OCI-LY3 (cell line): Measurements from ENCODE around the gene APOBEC3B.
A peak's percentile ranks its signal among the peaks of the same experiment; 100 is the strongest.
"Not testable (repeated sequence)": the region's sequence is repeated elsewhere in the genome, so short reads cannot be mapped to it uniquely, and the experiment has no call there.

Experiments used
- H2AFZ ChIP-seq: fragments of 200-600, 300-600 bp; shearing (Covaris generic); 2 replicates; pipeline ENCODE4 v1.6.0; 2014; ENCODE audit warnings: antibody characterized with exemption, low read depth, low read length
- H3K27ac ChIP-seq: fragments of 200-600, 300-600 bp; sonication (generic); 2 replicates; pipeline ENCODE4 v1.5.1; 2014; ENCODE audit warnings: mild to moderate bottlenecking, low read length, moderate library complexity, mixed read lengths
- H3K27me3 ChIP-seq: fragments of 200-600, 300-600 bp; sonication (generic); 2 replicates; pipeline ENCODE4 v1.6.1; 2014; ENCODE audit warnings: low read depth, low read length, mixed read lengths
- H3K36me3 ChIP-seq: fragments of 200-600, 300-600 bp; sonication (generic); replicated peaks from 2 replicates; pipeline ENCODE3; 2014; ENCODE audit warnings: low read depth, low read length, mixed read lengths
- H3K4me1 ChIP-seq: fragments of 300-600, 200-600 bp; sonication (generic); 2 replicates; pipeline ENCODE4 v1.6.1; 2014; ENCODE audit warnings: low read length, mixed read lengths
- H3K4me2 ChIP-seq: fragments of 200-600, 300-600 bp; sonication (generic); 2 replicates; pipeline ENCODE4 v1.6.1; 2014; ENCODE audit warnings: low read length, mixed read lengths
- H3K4me3 ChIP-seq: fragments of 300-600, 200-600 bp; sonication (generic); 2 replicates; pipeline ENCODE4 v1.5.1; 2014; ENCODE audit warnings: antibody characterized with exemption, mild to moderate bottlenecking, low read length, moderate library complexity
- H3K79me2 ChIP-seq: fragments of 300-600, 200-600 bp; shearing (Covaris generic); 2 replicates; pipeline ENCODE4 v1.6.1; 2014; ENCODE audit warnings: mild to moderate bottlenecking, low read length, mixed read lengths
- H3K9ac ChIP-seq: fragments of 300-600, 200-600 bp; shearing (Covaris generic); 2 replicates; pipeline ENCODE4 v1.6.0; 2014; ENCODE audit warnings: mild to moderate bottlenecking, low read length, moderate library complexity
- H3K9me3 ChIP-seq: fragments of 200-600, 300-600 bp; shearing (Covaris generic); 2 replicates; pipeline ENCODE4 v1.6.1; 2014; ENCODE audit warnings: low read length, mixed read lengths; ENCODE audit not compliant: insufficient read depth
- H4K20me1 ChIP-seq: fragments of 200-600, 300-600 bp; sonication (generic); 2 replicates; pipeline ENCODE4 v1.6.1; 2016; ENCODE audit warnings: low read length, mixed read lengths; ENCODE audit not compliant: insufficient read depth
- EZH2phosphoT487 ChIP-seq: fragments of 200-600 bp; shearing (Covaris generic); IDR thresholded peaks from 2 replicates; pipeline ENCODE4 v1.6.1; 2018; ENCODE audit warnings: antibody characterized with exemption, mixed run types, low read depth
- TF ChIP-seq, protein P1 (sequence below): fragments of 200-600, 300-600 bp; sonication (generic); IDR thresholded peaks from 2 replicates; pipeline ENCODE4 v1.5.1; 2014; ENCODE audit warnings: antibody characterized with exemption, low read length, low read depth

Gene APOBEC3B

DNA sequence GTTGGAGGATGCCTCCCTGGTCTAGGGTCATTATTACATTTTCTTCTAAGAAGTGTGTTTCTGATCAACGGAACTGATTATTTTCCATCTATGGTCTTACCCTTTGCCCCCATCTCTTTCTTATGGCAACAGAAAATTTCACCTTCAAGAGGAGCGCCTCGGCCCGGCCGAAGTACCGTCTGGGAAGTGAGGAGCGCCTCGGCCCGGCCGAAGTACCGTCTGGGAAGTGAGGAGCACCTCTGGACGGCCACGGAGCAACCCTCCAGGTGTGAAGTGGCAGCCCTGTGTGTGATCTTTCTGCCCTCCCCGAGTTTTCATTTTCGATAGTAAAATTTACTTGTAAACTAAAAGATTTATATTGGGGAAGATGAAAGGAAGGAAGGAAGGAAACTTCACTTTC is 28.8 kb downstream of the APOBEC3B start:
- Histone ChIP-seq H3K4me2 (no peak overlapping the region), H3K9ac (no peak overlapping the region), H2AFZ (no peak overlapping the region)

DNA sequence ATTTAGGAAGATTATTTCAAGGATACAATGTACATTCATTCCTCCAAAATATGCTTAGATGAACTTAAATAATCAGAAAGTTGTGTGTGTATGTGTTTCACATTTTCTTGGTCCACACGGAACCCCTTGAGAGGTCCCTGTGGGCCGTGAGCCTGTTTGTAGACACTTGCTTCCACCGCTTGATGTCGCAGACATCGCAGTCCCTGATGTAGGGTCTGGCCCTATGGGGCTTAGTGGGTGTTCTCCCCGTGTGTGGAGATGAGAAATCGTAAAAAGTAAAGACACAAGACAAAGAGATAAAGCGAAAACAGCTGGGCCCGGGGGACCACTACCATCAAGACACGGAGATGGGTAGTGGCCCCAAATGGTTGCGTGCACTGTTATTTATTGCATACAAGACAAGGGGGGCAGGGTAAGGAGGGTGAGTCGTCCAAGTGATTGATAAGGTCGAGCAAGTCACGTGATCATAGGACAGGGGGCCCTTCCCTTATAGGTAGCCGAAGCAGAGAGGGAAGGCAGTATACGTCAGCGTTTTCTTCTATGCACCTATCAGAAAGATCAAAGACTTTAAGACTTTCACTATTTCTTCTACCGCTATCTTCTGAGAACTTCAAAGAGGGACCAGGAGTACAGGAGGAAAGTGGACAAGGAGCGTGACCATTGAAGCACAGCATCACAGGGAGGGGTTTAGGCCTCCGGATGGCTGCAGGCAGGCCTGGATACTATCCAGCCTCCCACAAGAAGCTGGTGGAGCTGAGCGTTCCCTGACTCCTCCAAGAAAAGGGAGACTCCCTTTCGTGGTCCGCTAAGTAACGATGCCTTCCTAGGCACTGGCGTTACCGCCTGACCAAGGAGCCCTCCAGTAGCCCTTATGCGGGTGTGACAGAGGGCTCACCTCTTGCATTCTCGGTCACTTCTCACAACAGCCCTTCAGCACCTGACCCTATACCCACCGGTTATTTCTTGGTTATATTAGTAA is 30.7 kb downstream of the APOBEC3B start:
- TF ChIP-seq, protein P1, sequence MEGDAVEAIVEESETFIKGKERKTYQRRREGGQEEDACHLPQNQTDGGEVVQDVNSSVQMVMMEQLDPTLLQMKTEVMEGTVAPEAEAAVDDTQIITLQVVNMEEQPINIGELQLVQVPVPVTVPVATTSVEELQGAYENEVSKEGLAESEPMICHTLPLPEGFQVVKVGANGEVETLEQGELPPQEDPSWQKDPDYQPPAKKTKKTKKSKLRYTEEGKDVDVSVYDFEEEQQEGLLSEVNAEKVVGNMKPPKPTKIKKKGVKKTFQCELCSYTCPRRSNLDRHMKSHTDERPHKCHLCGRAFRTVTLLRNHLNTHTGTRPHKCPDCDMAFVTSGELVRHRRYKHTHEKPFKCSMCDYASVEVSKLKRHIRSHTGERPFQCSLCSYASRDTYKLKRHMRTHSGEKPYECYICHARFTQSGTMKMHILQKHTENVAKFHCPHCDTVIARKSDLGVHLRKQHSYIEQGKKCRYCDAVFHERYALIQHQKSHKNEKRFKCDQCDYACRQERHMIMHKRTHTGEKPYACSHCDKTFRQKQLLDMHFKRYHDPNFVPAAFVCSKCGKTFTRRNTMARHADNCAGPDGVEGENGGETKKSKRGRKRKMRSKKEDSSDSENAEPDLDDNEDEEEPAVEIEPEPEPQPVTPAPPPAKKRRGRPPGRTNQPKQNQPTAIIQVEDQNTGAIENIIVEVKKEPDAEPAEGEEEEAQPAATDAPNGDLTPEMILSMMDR = no peak
- TF ChIP-seq EZH2phosphoT487 = no peak
- peaks cover 3% of the 10 kb centered on the region; the same call in 1 of the 2 replicates for H3K27me3 ChIP-seq
- H3K4me1 ChIP-seq = peaks cover 13% of the 10 kb centered on the region; the same call in 1 of the 2 replicates
- no peaks in the 10 kb centered on the region for H3K9me3 ChIP-seq
- no peak overlapping the region for H3K4me2 ChIP-seq
- peaks cover 5% of the 10 kb centered on the region; the same call in 1 of the 2 replicates for H3K79me2 ChIP-seq
- no peak overlapping the region for H3K4me3 ChIP-seq
- no peak overlapping the region for H2AFZ ChIP-seq
- H4K20me1 ChIP-seq = no peaks in the 10 kb centered on the region
- no peak overlapping the region for H3K27ac ChIP-seq
- no peak overlapping the region for H3K9ac ChIP-seq
- H3K36me3 ChIP-seq = no peaks in the 10 kb centered on the region

More for the DNA sequence above, 28.8 kb downstream of the APOBEC3B start:
- no peak for TF ChIP-seq EZH2phosphoT487
- TF ChIP-seq, protein P1 = no peak
- no peak overlapping the region for H3K27ac ChIP-seq
- H3K27me3 ChIP-seq = peaks cover 3% of the 10 kb centered on the region; the same call in 1 of the 2 replicates
- peaks cover 5% of the 10 kb centered on the region; the same call in 1 of the 2 replicates for H3K79me2 ChIP-seq
- H3K9me3 ChIP-seq = no peaks in the 10 kb centered on the region
- peaks cover 13% of the 10 kb centered on the region; the same call in 1 of the 2 replicates for H3K4me1 ChIP-seq
- H3K4me3 ChIP-seq = no peak overlapping the region
- no peaks in the 10 kb centered on the region for H3K36me3 ChIP-seq
- no peaks in the 10 kb centered on the region for H4K20me1 ChIP-seq

DNA sequence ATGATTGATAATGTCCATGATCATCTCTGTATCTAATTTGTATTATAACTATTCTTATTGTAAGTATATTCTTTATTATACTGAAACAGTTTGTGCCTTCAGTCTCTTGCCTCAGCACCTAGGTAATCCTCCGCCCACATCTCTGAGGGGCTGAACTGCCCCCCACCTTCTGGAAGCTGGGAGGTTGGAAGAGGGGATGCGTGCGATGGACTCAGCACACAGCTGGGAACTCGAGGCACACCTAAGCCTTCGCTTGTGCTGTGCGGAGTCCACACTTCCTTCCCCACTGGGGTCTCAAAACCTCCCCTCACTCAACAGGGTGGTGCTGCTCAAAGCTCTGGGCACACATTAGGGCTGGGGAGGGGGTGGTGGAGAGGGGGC is 31.4 kb downstream of the APOBEC3B start:
- H3K4me2 ChIP-seq = peak overlapping the region; percentile 94
- H3K27me3 ChIP-seq, H3K36me3 ChIP-seq, H4K20me1 ChIP-seq, H3K9me3 ChIP-seq, H3K79me2 ChIP-seq: not testable (repeated sequence)
- H3K4me3 ChIP-seq = peak overlapping the region; percentile 84
- 0 out of 2 replicates have a peak overlapping the region, but pooled peaks have one; percentile 55 for H3K27ac ChIP-seq
- H3K4me1 ChIP-seq = peaks cover 13% of the 10 kb centered on the region; the same call in 1 of the 2 replicates
- H3K9ac ChIP-seq = peak overlapping the region; percentile 86
- peak overlapping the region; percentile 57; the same call in 1 of the 2 replicates for H2AFZ ChIP-seq

DNA sequence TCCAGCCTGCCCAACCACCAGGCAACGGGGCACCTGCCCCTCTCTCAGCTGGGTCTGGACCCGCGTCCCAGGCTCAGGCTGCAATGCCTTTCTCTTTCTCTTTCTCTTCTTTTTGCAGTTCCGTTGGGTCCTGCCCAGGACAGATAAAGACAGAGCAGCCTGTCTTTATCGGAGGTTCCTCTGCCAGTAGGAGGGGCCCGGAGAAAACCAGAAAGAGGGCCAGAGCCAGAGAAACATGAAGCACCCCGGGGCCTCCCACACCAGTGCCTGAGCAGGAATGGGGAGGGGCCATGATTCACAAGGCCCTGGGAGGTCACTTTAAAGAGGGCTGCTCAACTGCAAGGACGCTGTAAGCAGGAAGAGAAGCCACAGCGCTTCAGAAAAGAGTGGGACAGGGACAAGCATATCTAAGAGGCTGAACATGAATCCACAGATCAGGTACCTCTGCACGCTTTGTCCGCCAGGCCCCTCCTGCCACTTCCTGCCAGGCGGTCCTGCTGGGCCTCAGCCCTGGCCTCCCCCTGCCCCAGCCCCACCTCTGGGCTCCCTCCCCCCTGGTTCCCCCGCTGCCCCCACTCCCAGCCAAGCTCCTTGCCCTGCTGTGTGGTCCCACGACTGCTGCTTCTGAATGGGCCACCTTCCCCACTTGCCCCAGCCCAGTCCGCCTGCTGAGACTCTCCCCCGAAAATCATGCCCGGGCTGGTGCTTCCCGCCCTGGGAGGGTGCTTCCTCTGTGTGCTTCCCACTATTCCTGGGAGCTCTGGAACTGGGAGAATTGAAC is 32.0 kb downstream of the APOBEC3B start, which contains the start of gene APOBEC3C:
Gene APOBEC3C, plus strand, starts transcription at position 316 of the 781 bp plus-strand sequence. Its CDS starts 106 bp downstream, at position 422.
- peak within 1 kb of the TSS; percentile 84 for H3K4me3 ChIP-seq
- peak within 1 kb of the TSS; percentile 94 for H3K4me2 ChIP-seq
- H4K20me1 ChIP-seq = no peaks in the 10 kb centered on the region
- peaks cover 13% of the 10 kb centered on the region; the same call in 1 of the 2 replicates for H3K4me1 ChIP-seq
- H3K79me2 ChIP-seq = peaks cover 5% of the 10 kb centered on the region; the same call in 1 of the 2 replicates
- no peaks in the 10 kb centered on the region for H3K27me3 ChIP-seq
- peak within 1 kb of the TSS; percentile 86 for H3K9ac ChIP-seq
- no peaks in the 10 kb centered on the region for H3K36me3 ChIP-seq
- peak within 1 kb of the TSS; percentile 55 for H3K27ac ChIP-seq
- H3K9me3 ChIP-seq = no peaks in the 10 kb centered on the region
- no peak for TF ChIP-seq EZH2phosphoT487
- TF ChIP-seq, protein P1 = peak; percentile 31
- H2AFZ ChIP-seq = peak within 1 kb of the TSS; percentile 57

DNA sequence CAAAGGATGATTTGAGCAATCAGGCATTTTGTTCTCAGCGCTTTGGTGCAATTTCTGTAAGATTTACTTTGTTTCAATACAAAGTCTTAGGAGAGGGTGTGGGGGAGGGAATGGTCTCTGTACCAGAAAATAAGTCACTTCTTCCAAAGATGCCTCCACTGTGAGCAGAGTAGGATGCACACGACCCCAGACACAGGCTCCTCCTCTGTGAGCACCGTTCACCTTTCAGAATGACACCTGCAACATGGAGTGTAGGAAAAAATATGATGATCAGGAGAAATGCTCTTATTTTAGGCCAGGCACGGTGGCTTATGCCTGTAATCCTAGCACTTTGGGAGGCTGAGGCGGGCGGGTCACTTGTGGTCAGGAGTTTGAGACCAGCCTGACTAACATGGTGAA is 32.6 kb downstream of the APOBEC3B start:
- H3K27me3 ChIP-seq, H3K79me2 ChIP-seq, H3K9me3 ChIP-seq, H4K20me1 ChIP-seq, H3K36me3 ChIP-seq: not testable (repeated sequence)
- peak overlapping the region; percentile 94 for H3K4me2 ChIP-seq
- peaks cover 13% of the 10 kb centered on the region; the same call in 1 of the 2 replicates for H3K4me1 ChIP-seq
- peak overlapping the region; percentile 86 for H3K9ac ChIP-seq
- H2AFZ ChIP-seq = peak overlapping the region; percentile 57
- peak overlapping the region; percentile 55 for H3K27ac ChIP-seq
- H3K4me3 ChIP-seq = peak overlapping the region; percentile 84
